Measurements from ENCODE around the gene NPDC1.

The NPDC1 gene

GRCh38 chr9:136990242-136990911 is 55.6 kb downstream of the NPDC1 start:
- no peak for DNase-seq

Data from activated CD4-positive, alpha-beta T cell treated with anti-CD3 and anti-CD28 coated beads for 48 hours (primary cell).